NK-92 (cell line): Measurements from ENCODE around the gene SPACDR.
"Not testable (repeated sequence)": the region's sequence is repeated elsewhere in the genome, so short reads cannot be mapped to it uniquely, and the experiment has no call there.

Source experiments
- DNase-seq: peaks from one replicate; lab custom pipeline; 2025; ENCODE audit not compliant: unreplicated experiment; lab: John Stamatoyannopoulos, UW

The SPACDR gene

GRCh38 chr7:100466653-100467605, 2.9 kb upstream of the SPACDR start:
- no peak for DNase-seq

GRCh38 chr7:100465702-100466311, 1.7 kb upstream of the SPACDR start:
- DNase-seq: no peak

GRCh38 chr7:100465299-100465698, 1.2 kb upstream of the SPACDR start:
- DNase-seq: no peak

- no peak for DNase-seq
These were observed 731 bp upstream of the SPACDR start for GRCh38 chr7:100464791-100465190.

GRCh38 chr7:100457033-100457432, 7.0 kb downstream of the SPACDR start:
- no peak for DNase-seq

GRCh38 chr7:100456562-100456961, 7.5 kb downstream of the SPACDR start:
- no peak for DNase-seq

GRCh38 chr7:100455206-100455605, 8.9 kb downstream of the SPACDR start:
- no peak for DNase-seq

- not testable (repeated sequence) for DNase-seq
These were observed 10.2 kb downstream of the SPACDR start for GRCh38 chr7:100453854-100454253.

GRCh38 chr7:100452513-100452912, 11.5 kb downstream of the SPACDR start:
- no peak for DNase-seq

GRCh38 chr7:100449190-100449795, 14.8 kb downstream of the SPACDR start:
- DNase-seq: no peak

- not testable (repeated sequence) for DNase-seq
These were observed 16.7 kb downstream of the SPACDR start for GRCh38 chr7:100447363-100447762.

GRCh38 chr7:100446040-100446439, 18.0 kb downstream of the SPACDR start:
- no peak for DNase-seq

- DNase-seq: no peak
These were observed 19.5 kb downstream of the SPACDR start for GRCh38 chr7:100444311-100445278.

- DNase-seq: no peak
These were observed 20.8 kb downstream of the SPACDR start for GRCh38 chr7:100443096-100443840.

- DNase-seq: no peak
These were observed 22.2 kb downstream of the SPACDR start for GRCh38 chr7:100441641-100442535.

- DNase-seq: not testable (repeated sequence)
These were observed 24.8 kb downstream of the SPACDR start for GRCh38 chr7:100439244-100439643.

GRCh38 chr7:100438731-100439130, 25.3 kb downstream of the SPACDR start:
- DNase-seq: not testable (repeated sequence)

GRCh38 chr7:100438172-100438571, 25.9 kb downstream of the SPACDR start:
- DNase-seq: no peak
